ENCODE results near the gene ALOX15B. TPM values are rescaled to one million over a fixed set of nuclear protein-coding genes. Genes with fewer than 3 reads are reported as not detected.
A peak's percentile ranks its signal among the peaks of the same experiment; 100 is the strongest.

ALOX15B gene
- total and polyA plus RNA-seq, 9 donors = 0.23 to 14.9 (median 0.78) TPM; not detected in 1

GRCh38 chr17:8071496-8071895 lies 32.6 kb downstream of the ALOX15B start:
- Histone ChIP-seq H3K36me3 (no peaks in the 10 kb centered on the region), H3K9me3 (no peaks in the 10 kb centered on the region), H3K27me3 (no peaks in the 10 kb centered on the region), H3K27ac (no peak overlapping the region), H3K4me3 (no peak overlapping the region), H3K4me1 (ENCODE audit: insufficient read depth) (no peaks in the 10 kb centered on the region)
- intact Hi-C loops (cut with DNase I) = loop anchor here in 2 of 4 donors (5.0 to 10.0 kb wide), 2 partner anchors 231 to 233 kb away; no protein-coding TSS in a partner anchor
- DNase-seq = no peak
- TF ChIP-seq EP300 (IDR thresholded peaks at IDR 0.05) = no peak
- no peak for TF ChIP-seq POLR2A (IDR thresholded peaks at IDR 0.05)
- TF ChIP-seq CTCF (IDR thresholded peaks at IDR 0.05) = no peak
- 81 to 94% (median 90%) methylated on average over 12 of the region's 12 CpGs for WGBS, 3 donors

GRCh38 chr17:8072341-8072728 lies 33.5 kb downstream of the ALOX15B start:
- intact Hi-C loops (cut with DNase I) = loop anchor here in 2 of 4 donors (5.0 to 10.0 kb wide), 2 partner anchors 230 to 232 kb away; no protein-coding TSS in a partner anchor
- no peak for DNase-seq
- no peaks in the 10 kb centered on the region for H3K9me3 ChIP-seq
- no peaks in the 10 kb centered on the region for H3K27me3 ChIP-seq
- no peaks in the 10 kb centered on the region for H3K36me3 ChIP-seq
- TF ChIP-seq EP300 (IDR thresholded peaks at IDR 0.05) (no peak), CTCF (IDR thresholded peaks at IDR 0.05) (no peak), POLR2A (IDR thresholded peaks at IDR 0.05) (no peak)
- 4 to 7% (median 6%) methylated on average over 28 of the region's 28 CpGs for WGBS, 3 donors
- no peak overlapping the region for H3K27ac ChIP-seq
- no peak overlapping the region for H3K4me3 ChIP-seq
- no peaks in the 10 kb centered on the region for H3K4me1 ChIP-seq (ENCODE audit: insufficient read depth)

GRCh38 chr17:8072729-8073461 lies 34.0 kb downstream of the ALOX15B start:
- TF ChIP-seq CTCF (IDR thresholded peaks at IDR 0.05) (no peak), EP300 (IDR thresholded peaks at IDR 0.05) (no peak), POLR2A (IDR thresholded peaks at IDR 0.05) (no peak)
- WGBS, 3 donors = 2 to 3% (median 3%) methylated on average over 40 of the region's 40 CpGs
- DNase-seq = no peak

GRCh38 chr17:8073627-8074484 lies 35.0 kb downstream of the ALOX15B start:
- H3K9me3 ChIP-seq = no peaks in the 10 kb centered on the region
- no peak overlapping the region for H3K4me3 ChIP-seq
- no peaks in the 10 kb centered on the region for H3K27me3 ChIP-seq
- intact Hi-C loops (cut with DNase I) = loop anchor here in 2 of 4 donors (5.0 to 10.0 kb wide), 2 partner anchors 228 to 231 kb away; no protein-coding TSS in a partner anchor
- DNase-seq = peak; percentile 33 to 70 (median 58)
- 2 to 6% (median 3%) methylated on average over 28 of the region's 28 CpGs for WGBS, 3 donors
- TF ChIP-seq EP300 (IDR thresholded peaks at IDR 0.05) = no peak
- peak in 2 of 3 donors; percentile 35 to 49 for TF ChIP-seq CTCF (IDR thresholded peaks at IDR 0.05)
- no peak overlapping the region for H3K27ac ChIP-seq
- no peaks in the 10 kb centered on the region for H3K4me1 ChIP-seq (ENCODE audit: insufficient read depth)
- no peaks in the 10 kb centered on the region for H3K36me3 ChIP-seq

More at GRCh38 chr17:8072729-8073461, 34.0 kb downstream of the ALOX15B start:
- no peaks in the 10 kb centered on the region for H3K4me1 ChIP-seq (ENCODE audit: insufficient read depth)
- no peaks in the 10 kb centered on the region for H3K27me3 ChIP-seq
- no peaks in the 10 kb centered on the region for H3K9me3 ChIP-seq
- H3K4me3 ChIP-seq = no peak overlapping the region
- no peak overlapping the region for H3K27ac ChIP-seq
- intact Hi-C loops (cut with DNase I) = loop anchor here in 2 of 4 donors (5.0 to 10.0 kb wide), 2 partner anchors 229 to 232 kb away; no protein-coding TSS in a partner anchor
- H3K36me3 ChIP-seq = no peaks in the 10 kb centered on the region
